Neutrophil (primary cell): Measurements from ENCODE around the gene GRM8.

ENCODE experiments used
- H3K27ac ChIP-seq: fragments of 200-600 bp; sonication (generic); 2 replicates; pipeline ENCODE4 v1.5.1; 2016; ENCODE audit warnings: mild to moderate bottlenecking, moderate library complexity
- H3K27me3 ChIP-seq: fragments of 200-600 bp; sonication (generic); 2 replicates; pipeline ENCODE4 v1.6.0; 2016; ENCODE audit warnings: mild to moderate bottlenecking
- H3K36me3 ChIP-seq: fragments of 200-600 bp; sonication (generic); 2 replicates; pipeline ENCODE4 v1.5.1; 2017
- H3K4me1 ChIP-seq, 2 experiments: fragments of 200-600 bp in 1 of 2; sonication (generic) in 1 of 2; 1 replicate in 1 of 2; 2 replicates in 1 of 2; pipeline versions ENCODE4 v1.5.1 to v1.6.1; 2013 to 2016; ENCODE audit warnings: low read depth in 1 of 2, low read length in 1 of 2, mild to moderate bottlenecking in 1 of 2, moderate library complexity in 1 of 2; ENCODE audit not compliant: control insufficient read depth in 1 of 2, insufficient read depth in 1 of 2
- H3K4me3 ChIP-seq, 2 experiments: fragments of 200-600 bp in 1 of 2; sonication (generic) in 1 of 2; 1 replicate in 1 of 2; 2 replicates in 1 of 2; pipeline ENCODE4 v1.5.1; 2013 to 2016; ENCODE audit warnings: low read depth in 1 of 2, low read length in 1 of 2, mild to moderate bottlenecking in 1 of 2, moderate library complexity in 1 of 2
- H3K9me3 ChIP-seq: fragments of 200-600 bp; sonication (generic); 2 replicates; pipeline ENCODE4 v1.5.1; 2016
- CTCF ChIP-seq: fragments of 200-600 bp; sonication (generic); IDR thresholded peaks from 2 replicates; pipeline ENCODE4 v1.5.1; 2016; ENCODE audit warnings: antibody characterized with exemption

Gene GRM8

GRCh38 chr7:127209886-127210285 is 42.9 kb downstream of the GRM8 start:
- Histone ChIP-seq H3K9me3 (no peaks in the 10 kb centered on the region), H3K4me3 (no peak overlapping the region), H3K27ac (no peak overlapping the region), H3K4me1 (no peaks in the 10 kb centered on the region), H3K36me3 (no peaks in the 10 kb centered on the region), H3K27me3 (no peaks in the 10 kb centered on the region)
- no peak for TF ChIP-seq CTCF

- Histone ChIP-seq H3K36me3 (no peaks in the 10 kb centered on the region), H3K9me3 (no peaks in the 10 kb centered on the region), H3K27ac (no peak overlapping the region), H3K27me3 (no peaks in the 10 kb centered on the region), H3K4me3 (no peak overlapping the region), H3K4me1 (no peaks in the 10 kb centered on the region)
- TF ChIP-seq CTCF: no peak
Measured at GRCh38 chr7:127208860-127209259, 43.9 kb downstream of the GRM8 start.

GRCh38 chr7:127208351-127208750 is 44.4 kb downstream of the GRM8 start:
- Histone ChIP-seq H3K9me3 (no peaks in the 10 kb centered on the region), H3K4me1 (no peaks in the 10 kb centered on the region), H3K27ac (no peak overlapping the region), H3K27me3 (no peaks in the 10 kb centered on the region), H3K4me3 (no peak overlapping the region), H3K36me3 (no peaks in the 10 kb centered on the region)
- TF ChIP-seq CTCF: no peak

GRCh38 chr7:127207806-127208205 is 44.9 kb downstream of the GRM8 start:
- H3K27ac ChIP-seq: no peak overlapping the region

GRCh38 chr7:127207230-127207629 is 45.5 kb downstream of the GRM8 start:
- Histone ChIP-seq H3K4me3 (no peak overlapping the region), H3K4me1 (no peaks in the 10 kb centered on the region), H3K9me3 (no peaks in the 10 kb centered on the region), H3K36me3 (no peaks in the 10 kb centered on the region), H3K27ac (no peak overlapping the region), H3K27me3 (no peaks in the 10 kb centered on the region)
- no peak for TF ChIP-seq CTCF

More at GRCh38 chr7:127207806-127208205, 44.9 kb downstream of the GRM8 start:
- no peaks in the 10 kb centered on the region for H3K27me3 ChIP-seq
- H3K4me3 ChIP-seq: no peak overlapping the region
- no peak for TF ChIP-seq CTCF
- H3K4me1 ChIP-seq: no peaks in the 10 kb centered on the region
- H3K9me3 ChIP-seq: no peaks in the 10 kb centered on the region
- H3K36me3 ChIP-seq: no peaks in the 10 kb centered on the region

- no peaks in the 10 kb centered on the region for H3K9me3 ChIP-seq
- no peaks in the 10 kb centered on the region for H3K4me1 ChIP-seq
- H3K27me3 ChIP-seq: no peaks in the 10 kb centered on the region
- no peak for TF ChIP-seq CTCF
- no peaks in the 10 kb centered on the region for H3K36me3 ChIP-seq
- H3K4me3 ChIP-seq: no peak overlapping the region
- no peak overlapping the region for H3K27ac ChIP-seq
Measured at GRCh38 chr7:127194571-127194970, 58.2 kb downstream of the GRM8 start.
